GM12878 (cell line): ENCODE results near the gene CAMK2D. TPM values are rescaled to one million over a fixed set of nuclear protein-coding genes. Genes with fewer than 3 reads are reported as not detected.

Experiments used
- ATAC-seq: fragments of 200-7000 bp; cut with Tn5 transposase; 3 replicates; pipeline ENCODE4 v1.9.1; 2020; ENCODE audit warnings: mild to moderate bottlenecking, moderate library complexity
- BruUV-seq: library from RNA; stranded (reverse); fragments of 400-500 nt; replicated peaks from 2 replicates; lab custom pipeline; 2021; lab: Mats Ljungman, UMichigan
- CTCF ChIA-PET: fragments of 300-600 bp; sonication (Branson Sonifier 250); formaldehyde crosslinking; extraction: SDS; loops from one replicate; lab custom pipeline; 2021; ENCODE audit warnings: inconsistent platforms; lab: Yijun Ruan, JAX
- POLR2A ChIA-PET: fragments of 350-600 bp; formaldehyde crosslinking; extraction: SDS; loops from one replicate; lab custom pipeline; 2021; ENCODE audit warnings: inconsistent platforms; lab: Charles Lee
- RAD21 ChIA-PET: fragments of 300-600 bp; sonication (Branson Sonifier 250); formaldehyde crosslinking; loops from one replicate; lab custom pipeline; 2023; ENCODE audit warnings: antibody characterized with exemption; ENCODE audit not compliant: unreplicated experiment; lab: Charles Lee
- SMC1A ChIA-PET: fragments of 300-600 bp; sonication (Branson Sonifier 250); formaldehyde crosslinking; loops from one replicate; lab custom pipeline; 2023; ENCODE audit not compliant: unreplicated experiment, uncharacterized antibody; lab: Charles Lee
- DNase-seq: peaks from one replicate; pipeline ENCODE4 v3.0.0-alpha.2; 2011; ENCODE audit warnings: low read depth, low spot score
- FAIRE-seq: peaks from 3 replicates; lab custom pipeline; 2011; peaks lifted over from hg19 to GRCh38; lab: Jason Lieb, UNC
- H2AFZ ChIP-seq: 2 replicates; pipeline ENCODE4 v1.6.0; 2011; ENCODE audit warnings: low read depth, low read length, control low read depth; ENCODE audit not compliant: control insufficient read depth
- H3K27ac ChIP-seq: 2 replicates; pipeline ENCODE4 v1.5.1; 2011; ENCODE audit warnings: control low read depth; ENCODE audit not compliant: control insufficient read depth, insufficient read depth
- H3K27me3 ChIP-seq, 2 experiments: replicated peaks in 1 of 2; 2 replicates each; pipeline versions ENCODE4 v1.6.0 to v1.6.1; 2011; ENCODE audit warnings: low read length in 1 of 2; ENCODE audit not compliant: control insufficient read depth in 2 of 2, insufficient read depth in 2 of 2
- H3K36me3 ChIP-seq, 2 experiments: 2 replicates each; pipeline ENCODE4 v1.5.1; 2011; ENCODE audit warnings: low read length in 1 of 2; ENCODE audit not compliant: control insufficient read depth in 2 of 2, insufficient read depth in 2 of 2
- H3K4me1 ChIP-seq: 2 replicates; pipeline ENCODE4 v1.6.1; 2011; ENCODE audit warnings: mild to moderate bottlenecking, low read length, moderate library complexity, mixed read lengths; ENCODE audit not compliant: control insufficient read depth, insufficient read depth
- H3K4me2 ChIP-seq: 2 replicates; pipeline ENCODE4 v1.6.0; 2011; ENCODE audit warnings: control low read depth; ENCODE audit not compliant: control insufficient read depth, insufficient read depth
- H3K4me3 ChIP-seq: fragments of 200-600 bp; sonication (generic); 2 replicates; pipeline ENCODE4 v1.5.1; 2016
- H3K79me2 ChIP-seq: 2 replicates; pipeline ENCODE4 v1.6.0; 2011; ENCODE audit warnings: low read length; ENCODE audit not compliant: control insufficient read depth, insufficient read depth
- H3K9ac ChIP-seq: 2 replicates; pipeline ENCODE4 v1.8.0; 2011; ENCODE audit warnings: low read length, control low read depth, mixed read lengths; ENCODE audit not compliant: control insufficient read depth, insufficient read depth
- H3K9me3 ChIP-seq: replicated peaks from 3 replicates; pipeline ENCODE4 v1.5.1; 2011; ENCODE audit warnings: mild to moderate bottlenecking, low read length; ENCODE audit not compliant: control insufficient read depth, insufficient read depth
- H4K20me1 ChIP-seq: 2 replicates; pipeline ENCODE4 v1.6.0; 2011; ENCODE audit not compliant: control insufficient read depth, insufficient read depth
- E2F4 ChIP-seq: IDR thresholded peaks from 2 replicates; pipeline ENCODE4 v1.6.1; 2012; ENCODE audit warnings: low read depth, low read length, improper control_type of control experiment
- NFYB ChIP-seq: IDR thresholded peaks from 2 replicates; pipeline ENCODE4 v1.6.1; 2011; ENCODE audit warnings: low read depth, mild to moderate bottlenecking, low read length, improper control_type of control experiment, moderate library complexity; ENCODE audit not compliant: insufficient read depth
- USF1 ChIP-seq: IDR thresholded peaks from 2 replicates; pipeline ENCODE4 v1.6.1; 2011; ENCODE audit warnings: borderline replicate concordance, low read depth, mild to moderate bottlenecking, moderate library complexity, mixed read lengths, low read length; ENCODE audit not compliant: insufficient read depth; ENCODE audit errors: extremely low read length
- WGBS: methylation state at CpG from one replicate; pipeline ENCODE4 v1.1.6; 2016; ENCODE audit warnings: low lambda C conversion rate; ENCODE audit not compliant: insufficient replicate concordance, insufficient coverage; ENCODE audit errors: missing lambda C conversion rate; 5-methylcytosine and 5-hydroxymethylcytosine counted together
- in situ Hi-C: fragments of 300-500 bp; cut with MboI; formaldehyde crosslinking; loops from 9 replicates; pipeline ENCODE4 v1.14.3; 2018; ENCODE audit warnings: mixed read lengths
- intact Hi-C: fragments of 100-400 bp; cut with micrococcal nuclease; formaldehyde crosslinking; loops from one replicate; pipeline ENCODE4 v1.14.2; 2022; ENCODE audit not compliant: unreplicated experiment
- polyA plus RNA-seq, 11 experiments: library from polyadenylated mRNA; depleted of rRNA in 4 of 11; unstranded in 6 of 11; stranded (reverse) in 5 of 11; fragments of >200 nt; fragmentation: Nextera tagmentation in 4 of 11; fragmentation: Illumina TruSeq in 1 of 11; extraction: Ambion mirVana in 4 of 11; extraction: Trizol in 1 of 11; gene quantifications; 1 replicate in 1 of 11; 2 replicates in 10 of 11; pipeline versions ENCODE4 v1.2.1 to v1.2.3, GENCODE V29; 2011 to 2016; ENCODE audit warnings: inconsistent platforms in 2 of 11, missing spikeins in 2 of 11, low read depth in 1 of 11
- total RNA-seq, 4 experiments: library from RNA; depleted of rRNA in 3 of 4; stranded (reverse); fragments of >200 nt in 3 of 4; fragmentation: Illumina TruSeq in 1 of 4; extraction: Trizol in 1 of 4; gene quantifications; 2 replicates each; pipeline versions ENCODE4 v1.2.1 to v1.2.3, GENCODE V29; 2013 to 2021

Gene CAMK2D
- total and polyA plus RNA-seq, 10 of the 15 experiments (the other 5 are each of a cell fraction or from before 2014, with no cell fraction given) = 6.9 to 88.5 (median 12.9) TPM

GRCh38 chr4:113773014-113773413 lies 11.5 kb upstream of the CAMK2D start:
- intact Hi-C loops (no loop called here), in situ Hi-C loops (no loop called here)
- no peak for ATAC-seq
- H4K20me1 ChIP-seq = no peaks in the 10 kb centered on the region
- TF ChIP-seq NFYB (0 out of 2 replicates have a peak, but pooled peaks have one; percentile 32), E2F4 (no peak)
- no peaks in the 10 kb centered on the region for H3K79me2 ChIP-seq
- no peaks in the 10 kb centered on the region for H3K36me3 ChIP-seq
- ChIA-PET CTCF (interaction anchor here (0.9 to 1.2 kb wide), 2 partner anchors 11 kb away, joined by 3 read pairs; no protein-coding TSS in a partner anchor), POLR2A (no interaction called here), RAD21 (interaction anchor here (0.6 kb wide), 1 partner anchor 210 kb away, joined by 3 read pairs; no protein-coding TSS in a partner anchor), SMC1A (interaction anchor here (1.0 to 2.2 kb wide), 4 partner anchors 11 to 64 kb away, joined by 3 to 8 read pairs (median 3); no protein-coding TSS in a partner anchor)
- no peak overlapping the region for H3K4me2 ChIP-seq
- no peak for DNase-seq
- WGBS = 28% methylated on average over 14 of the region's 14 CpGs
- H3K9ac ChIP-seq = no peak overlapping the region
- H3K9me3 ChIP-seq = peaks cover 3% of the 10 kb centered on the region; the same call in 1 of the 3 replicates
- H3K4me3 ChIP-seq = no peak overlapping the region
- no peak overlapping the region for H2AFZ ChIP-seq
- no peaks in the 10 kb centered on the region for H3K27me3 ChIP-seq
- H3K27ac ChIP-seq = no peak overlapping the region
- no peaks in the 10 kb centered on the region; the same call in 1 of the 2 replicates for H3K4me1 ChIP-seq
- FAIRE-seq = no peak
- no TSS peak for BruUV-seq

GRCh38 chr4:113772319-113772718 lies 10.8 kb upstream of the CAMK2D start:
- ATAC-seq = no peak
- ChIA-PET SMC1A (interaction anchor here (1.0 to 2.2 kb wide), 2 partner anchors 12 to 52 kb away, joined by 3 to 8 read pairs; no protein-coding TSS in a partner anchor), RAD21 (no interaction called here), CTCF (interaction anchor here (0.9 kb wide), 1 partner anchor 10 kb away, joined by 3 read pairs; no protein-coding TSS in a partner anchor), POLR2A (no interaction called here)
- no peaks in the 10 kb centered on the region for H3K36me3 ChIP-seq
- TF ChIP-seq USF1 = no peak
- in situ Hi-C loops = no loop called here
- no peaks in the 10 kb centered on the region for H3K27me3 ChIP-seq
- 90% methylated on average over 14 of the region's 22 CpGs for WGBS
- H3K9me3 ChIP-seq = peaks cover 3% of the 10 kb centered on the region; the same call in 1 of the 3 replicates
- H3K9ac ChIP-seq = no peak overlapping the region
- no peak overlapping the region for H3K27ac ChIP-seq
- no peaks in the 10 kb centered on the region for H4K20me1 ChIP-seq
- H3K4me2 ChIP-seq = no peak overlapping the region
- no peaks in the 10 kb centered on the region; the same call in 1 of the 2 replicates for H3K4me1 ChIP-seq
- BruUV-seq = no TSS peak
- H3K4me3 ChIP-seq = no peak overlapping the region
- intact Hi-C loops = no loop called here
- no peak for DNase-seq
- H3K79me2 ChIP-seq = no peaks in the 10 kb centered on the region
- no peak overlapping the region for H2AFZ ChIP-seq
- no peak for FAIRE-seq
